SK-N-SH (cell line): ENCODE results near the gene GALNT17. TPM values are rescaled to one million over a fixed set of nuclear protein-coding genes. Genes with fewer than 3 reads are reported as not detected.

Experiments used
- CTCF ChIA-PET: fragments of 300-600, 350-600 bp; formaldehyde crosslinking; extraction: SDS; loops from one replicate; lab custom pipeline; 2021; lab: Yijun Ruan, JAX
- POLR2A ChIA-PET: fragments of 350-600 bp; sonication (Branson Sonifier 250); formaldehyde crosslinking; extraction: SDS; loops from one replicate; lab custom pipeline; 2020; ENCODE audit warnings: antibody characterized with exemption, inconsistent platforms; lab: Yijun Ruan, JAX
- DNase-seq: peaks from one replicate; pipeline ENCODE4 v3.0.0; 2012
- H2AFZ ChIP-seq: fragments of 200-600 bp; sonication (generic); 2 replicates; pipeline ENCODE4 v1.8.1; 2016; ENCODE audit warnings: antibody characterized with exemption, mild to moderate bottlenecking, low read depth
- H3F3A ChIP-seq: fragments of 200-600 bp; sonication (generic); replicated peaks from 2 replicates; pipeline ENCODE3; 2016; ENCODE audit warnings: antibody characterized with exemption, mild to moderate bottlenecking; ENCODE audit not compliant: insufficient read depth
- H3K27ac ChIP-seq, 2 experiments: fragments of 200-500 bp in 1 of 2; fragments of 200-600 bp in 1 of 2; sonication (Bioruptor generic) in 1 of 2; sonication (generic), shearing (Covaris generic) in 1 of 2; 2 replicates each; pipeline versions ENCODE4 v1.5.1 to v1.6.1; 2014 to 2016; ENCODE audit warnings: low read depth in 2 of 2, inconsistent platforms in 1 of 2, low read length in 1 of 2, mild to moderate bottlenecking in 1 of 2, mixed read lengths in 1 of 2
- H3K27me3 ChIP-seq: fragments of 200-600 bp; sonication (generic), shearing (Covaris generic); 2 replicates; pipeline ENCODE4 v1.6.1; 2016; ENCODE audit warnings: mixed run types; ENCODE audit not compliant: insufficient read depth
- H3K36me3 ChIP-seq, 2 experiments: fragments of 200-500 bp in 1 of 2; fragments of 200-600 bp in 1 of 2; sonication (Bioruptor generic) in 1 of 2; sonication (generic) in 1 of 2; replicated peaks in 1 of 2; 2 replicates each; pipeline versions ENCODE3 to v1.5.1; 2014 to 2016; ENCODE audit warnings: low read length in 1 of 2, mild to moderate bottlenecking in 1 of 2; ENCODE audit not compliant: insufficient read depth in 2 of 2, control insufficient read depth in 1 of 2
- H3K4me1 ChIP-seq, 2 experiments: fragments of 200-500 bp in 1 of 2; fragments of 200-600 bp in 1 of 2; sonication (Bioruptor generic) in 1 of 2; sonication (generic), shearing (Covaris generic) in 1 of 2; 2 replicates each; pipeline versions ENCODE4 v1.5.1 to v1.6.1; 2014 to 2016; ENCODE audit warnings: low read depth in 1 of 2, low read length in 1 of 2, mixed run types in 1 of 2; ENCODE audit not compliant: insufficient read depth in 2 of 2, control insufficient read depth in 1 of 2
- H3K4me2 ChIP-seq: fragments of 200-600 bp; sonication (generic), shearing (Covaris generic); 2 replicates; pipeline ENCODE4 v1.6.1; 2017; ENCODE audit warnings: mixed run types
- H3K4me3 ChIP-seq, 2 experiments: fragments of 200-500 bp in 1 of 2; fragments of 200-600 bp in 1 of 2; sonication (Bioruptor generic) in 1 of 2; sonication (generic), shearing (Covaris generic) in 1 of 2; 2 replicates each; pipeline versions ENCODE4 v1.5.1 to v1.8.1; 2014 to 2016; ENCODE audit warnings: low read depth in 2 of 2, inconsistent platforms in 1 of 2, low read length in 1 of 2, mild to moderate bottlenecking in 1 of 2, mixed read lengths in 1 of 2, moderate library complexity in 1 of 2
- H3K79me2 ChIP-seq: fragments of 200-600 bp; sonication (generic); 2 replicates; pipeline ENCODE4 v1.8.1; 2017; ENCODE audit warnings: mild to moderate bottlenecking; ENCODE audit not compliant: insufficient read depth
- H3K9ac ChIP-seq: fragments of 200-600 bp; sonication (generic); 2 replicates; pipeline ENCODE4 v1.6.1; 2017; ENCODE audit warnings: mixed run types
- H3K9me2 ChIP-seq: fragments of 200-600 bp; sonication (generic); 2 replicates; pipeline ENCODE4 v1.6.1; 2017; ENCODE audit warnings: mixed run types
- H3K9me3 ChIP-seq: fragments of 200-600 bp; sonication (generic); 2 replicates; pipeline ENCODE4 v1.6.1; 2017; ENCODE audit warnings: mixed run types, mild to moderate bottlenecking, moderate library complexity
- H4K20me1 ChIP-seq: fragments of 200-600 bp; sonication (generic); 2 replicates; pipeline ENCODE4 v1.6.1; 2017; ENCODE audit warnings: mild to moderate bottlenecking, mixed run types; ENCODE audit not compliant: insufficient read depth
- EP300 ChIP-seq, 2 experiments: IDR thresholded peaks; 2 replicates each; pipeline versions ENCODE4 v1.4.0 to v1.6.1; 2012; ENCODE audit warnings: borderline replicate concordance in 1 of 2, low read depth in 1 of 2, low read length in 1 of 2
- FOXM1 ChIP-seq: IDR thresholded peaks from 2 replicates; pipeline ENCODE4 v1.4.0; 2012; ENCODE audit warnings: low read depth, mild to moderate bottlenecking
- JUND ChIP-seq: IDR thresholded peaks from 2 replicates; pipeline ENCODE4 v1.4.0; 2012
- MEF2A ChIP-seq: IDR thresholded peaks from 2 replicates; pipeline ENCODE4 v1.4.0; 2012; ENCODE audit warnings: low read depth, borderline replicate concordance
- POLR2AphosphoS5 ChIP-seq: IDR thresholded peaks from 2 replicates; pipeline ENCODE4 v1.6.1; 2012; ENCODE audit warnings: low read depth, low read length
- RAD21 ChIP-seq: IDR thresholded peaks from 2 replicates; pipeline ENCODE4 v1.6.1; 2012; ENCODE audit warnings: mild to moderate bottlenecking, low read length
- YY1 ChIP-seq: IDR thresholded peaks from 2 replicates; pipeline ENCODE4 v1.4.0; 2012; ENCODE audit warnings: low read depth, mild to moderate bottlenecking
- WGBS: methylation state at CpG from one replicate; pipeline ENCODE4 v1.1.6; 2017; ENCODE audit warnings: low lambda C conversion rate; 5-methylcytosine and 5-hydroxymethylcytosine counted together
- polyA plus RNA-seq, 3 experiments: library from polyadenylated mRNA; depleted of rRNA; stranded (reverse); fragments of >200 nt; gene quantifications; 2 replicates each; pipeline ENCODE4 v1.2.3, GENCODE V29; 2012
- TF ChIP-seq, protein P1 (sequence below): fragments of 150-350 bp; IDR thresholded peaks from 2 replicates; pipeline ENCODE4 v1.6.1; 2016; ENCODE audit warnings: mild to moderate bottlenecking, low read depth, low read length
- TF ChIP-seq, protein P2 (sequence below): IDR thresholded peaks from 2 replicates; pipeline ENCODE4; 2012
- TF ChIP-seq, protein P3 (sequence below): IDR thresholded peaks from 2 replicates; pipeline ENCODE4 v1.4.0; 2012; ENCODE audit warnings: low read depth, borderline replicate concordance

The GALNT17 gene
- polyA plus RNA-seq, 1 of the 3 experiments (the other 2 are of a cell fraction): not detected

DNA sequence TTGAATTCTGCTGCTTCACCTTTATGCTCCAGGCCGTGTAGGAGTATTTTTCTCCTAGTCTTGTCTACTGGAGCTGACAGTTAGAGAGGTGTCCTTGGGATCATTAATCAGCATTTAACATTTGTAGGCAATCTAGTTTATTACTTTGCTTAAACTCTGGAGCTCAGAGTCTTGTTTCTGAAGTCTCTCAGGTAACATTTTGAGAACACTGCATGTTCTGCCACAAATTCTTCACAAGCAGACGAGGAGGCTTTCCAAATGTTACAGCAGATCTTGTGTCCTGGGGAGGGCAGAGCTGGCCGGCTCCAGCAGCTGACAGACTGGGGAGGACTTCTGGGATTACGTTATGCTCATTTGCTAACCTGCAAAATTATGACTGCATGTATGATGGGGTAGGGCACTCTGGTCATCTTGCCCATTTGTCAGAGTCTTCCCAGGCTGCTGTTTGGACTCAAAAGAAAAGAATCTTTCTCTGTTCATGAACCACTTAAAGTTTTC lies 50.5 kb downstream of the GALNT17 start:
- no peaks in the 10 kb centered on the region for H3F3A ChIP-seq
- ChIA-PET POLR2A (no interaction called here), CTCF (no interaction called here)
- no peak overlapping the region for H3K27ac ChIP-seq
- TF ChIP-seq EP300 (IDR thresholded peaks at IDR 0.05; ENCODE audit: borderline replicate concordance in 1 of 2, low read depth in 1 of 2, low read length in 1 of 2) (no peak), RAD21 (no peak), FOXM1 (no peak)
- TF ChIP-seq, protein P1, sequence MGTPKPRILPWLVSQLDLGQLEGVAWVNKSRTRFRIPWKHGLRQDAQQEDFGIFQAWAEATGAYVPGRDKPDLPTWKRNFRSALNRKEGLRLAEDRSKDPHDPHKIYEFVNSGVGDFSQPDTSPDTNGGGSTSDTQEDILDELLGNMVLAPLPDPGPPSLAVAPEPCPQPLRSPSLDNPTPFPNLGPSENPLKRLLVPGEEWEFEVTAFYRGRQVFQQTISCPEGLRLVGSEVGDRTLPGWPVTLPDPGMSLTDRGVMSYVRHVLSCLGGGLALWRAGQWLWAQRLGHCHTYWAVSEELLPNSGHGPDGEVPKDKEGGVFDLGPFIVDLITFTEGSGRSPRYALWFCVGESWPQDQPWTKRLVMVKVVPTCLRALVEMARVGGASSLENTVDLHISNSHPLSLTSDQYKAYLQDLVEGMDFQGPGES: no peak
- TF ChIP-seq, protein P2, sequence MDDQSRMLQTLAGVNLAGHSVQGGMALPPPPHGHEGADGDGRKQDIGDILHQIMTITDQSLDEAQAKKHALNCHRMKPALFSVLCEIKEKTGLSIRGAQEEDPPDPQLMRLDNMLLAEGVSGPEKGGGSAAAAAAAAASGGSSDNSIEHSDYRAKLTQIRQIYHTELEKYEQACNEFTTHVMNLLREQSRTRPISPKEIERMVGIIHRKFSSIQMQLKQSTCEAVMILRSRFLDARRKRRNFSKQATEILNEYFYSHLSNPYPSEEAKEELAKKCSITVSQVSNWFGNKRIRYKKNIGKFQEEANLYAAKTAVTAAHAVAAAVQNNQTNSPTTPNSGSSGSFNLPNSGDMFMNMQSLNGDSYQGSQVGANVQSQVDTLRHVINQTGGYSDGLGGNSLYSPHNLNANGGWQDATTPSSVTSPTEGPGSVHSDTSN: no peak
- peaks cover 3% of the 10 kb centered on the region; the same call in 1 of the 2 replicates for H3K9me3 ChIP-seq
- no peak overlapping the region for H3K9ac ChIP-seq
- no peak overlapping the region for H3K4me3 ChIP-seq
- no peak overlapping the region for H3K4me2 ChIP-seq
- no peaks in the 10 kb centered on the region for H3K4me1 ChIP-seq
- DNase-seq: no peak
- no peaks in the 10 kb centered on the region for H3K79me2 ChIP-seq
- no peaks in the 10 kb centered on the region for H3K27me3 ChIP-seq
- no peaks in the 10 kb centered on the region for H3K36me3 ChIP-seq
- H4K20me1 ChIP-seq: no peaks in the 10 kb centered on the region
- WGBS: 4% methylated on average over 4 of the region's 4 CpGs
- H2AFZ ChIP-seq: no peak overlapping the region
- H3K9me2 ChIP-seq: no peaks in the 10 kb centered on the region

DNA sequence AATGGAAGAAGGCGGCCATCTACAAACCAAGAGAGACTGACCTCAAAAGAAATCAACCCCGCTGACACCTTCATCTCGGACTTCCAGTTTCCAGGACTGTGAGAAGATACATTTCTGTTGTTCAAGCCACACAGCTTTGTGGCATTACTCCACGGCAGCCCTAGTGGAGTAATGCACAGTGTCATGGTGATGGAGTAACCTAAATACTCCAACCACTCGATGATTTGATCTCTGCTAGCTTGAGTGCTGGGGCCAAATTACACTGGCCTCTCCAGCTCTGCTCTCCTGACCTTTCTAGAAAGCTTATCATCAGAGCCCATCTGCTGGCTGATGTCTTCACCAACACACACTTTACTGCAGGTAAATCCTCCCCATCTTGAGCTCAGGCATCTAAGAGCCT lies 52.2 kb downstream of the GALNT17 start:
- CTCF ChIA-PET: no interaction called here
- no peak overlapping the region for H3K4me3 ChIP-seq
- TF ChIP-seq POLR2AphosphoS5 (no peak), YY1 (no peak), RAD21 (no peak), MEF2A (no peak), JUND (no peak)
- TF ChIP-seq, protein P3, sequence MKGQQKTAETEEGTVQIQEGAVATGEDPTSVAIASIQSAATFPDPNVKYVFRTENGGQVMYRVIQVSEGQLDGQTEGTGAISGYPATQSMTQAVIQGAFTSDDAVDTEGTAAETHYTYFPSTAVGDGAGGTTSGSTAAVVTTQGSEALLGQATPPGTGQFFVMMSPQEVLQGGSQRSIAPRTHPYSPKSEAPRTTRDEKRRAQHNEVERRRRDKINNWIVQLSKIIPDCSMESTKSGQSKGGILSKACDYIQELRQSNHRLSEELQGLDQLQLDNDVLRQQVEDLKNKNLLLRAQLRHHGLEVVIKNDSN: no peak
- no peaks in the 10 kb centered on the region for H3F3A ChIP-seq
- H2AFZ ChIP-seq: no peak overlapping the region
- no peaks in the 10 kb centered on the region for H4K20me1 ChIP-seq
- H3K27ac ChIP-seq: no peak overlapping the region
- H3K36me3 ChIP-seq: no peaks in the 10 kb centered on the region
- no peaks in the 10 kb centered on the region for H3K27me3 ChIP-seq
- peaks cover 3% of the 10 kb centered on the region; the same call in 1 of the 2 replicates for H3K9me3 ChIP-seq
- no peaks in the 10 kb centered on the region for H3K4me1 ChIP-seq
- 11% methylated on average over 5 of the region's 5 CpGs for WGBS
- no peaks in the 10 kb centered on the region for H3K79me2 ChIP-seq
- H3K4me2 ChIP-seq: no peak overlapping the region
- H3K9me2 ChIP-seq: no peaks in the 10 kb centered on the region
- POLR2A ChIA-PET: no interaction called here
- no peak for DNase-seq
- H3K9ac ChIP-seq: no peak overlapping the region
